Panc1 (cell line): Measurements from ENCODE around the gene RBM47.

Source experiments
- CTCF ChIP-seq: fragments of 450-650 bp; IDR thresholded peaks from 2 replicates; pipeline ENCODE4 v1.5.1; 2017; ENCODE audit warnings: mild to moderate bottlenecking
- REST ChIP-seq, 2 experiments: IDR thresholded peaks; 2 replicates each; pipeline ENCODE4 v1.6.1; 2011 to 2012; ENCODE audit warnings: low read depth in 2 of 2, control low read depth in 1 of 2, low read length in 1 of 2, mild to moderate bottlenecking in 1 of 2, moderate library complexity in 1 of 2; ENCODE audit not compliant: insufficient read depth in 1 of 2

GRCh38 chr4:40454816-40455215, 174.8 kb downstream of the RBM47 start:
- TF ChIP-seq CTCF = no peak
- no peak for TF ChIP-seq REST (IDR thresholded peaks at IDR 0.05; ENCODE audit: insufficient read depth in 1 of 2, low read depth in 2 of 2, low read length in 1 of 2)
